Measurements from ENCODE around the gene MAD2L1BP. TPM values are rescaled to one million over a fixed set of nuclear protein-coding genes. Genes with fewer than 3 reads are reported as not detected.

MAD2L1BP gene
- total RNA-seq, 1 donor from 2014 or later, result 19.2 TPM

DNA sequence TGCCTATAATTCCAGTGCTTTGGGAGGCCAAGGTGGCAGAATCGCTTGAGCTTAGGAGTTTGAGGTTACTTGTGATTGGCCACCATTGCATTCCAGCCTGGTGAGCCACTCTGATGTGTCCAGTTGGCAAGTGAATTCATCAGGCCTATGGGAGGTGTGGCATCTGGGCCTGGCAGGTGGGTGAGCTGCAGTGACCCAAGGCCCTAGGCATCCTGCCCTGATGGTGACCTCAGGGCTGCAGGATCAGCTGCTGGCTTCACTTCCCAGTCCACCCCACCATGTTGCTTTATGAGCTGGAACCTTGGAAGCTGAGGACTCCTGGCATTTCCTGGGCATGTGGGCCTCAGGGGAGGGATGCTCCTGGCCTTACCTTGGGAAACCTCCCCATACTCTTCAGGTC is 29.7 kb downstream of the MAD2L1BP start:
- peaks cover 32% of the 10 kb centered on the region for H3K4me1 ChIP-seq
- no peak for ATAC-seq
- intact Hi-C loops (cut with DNase I), result no loop called here

DNA sequence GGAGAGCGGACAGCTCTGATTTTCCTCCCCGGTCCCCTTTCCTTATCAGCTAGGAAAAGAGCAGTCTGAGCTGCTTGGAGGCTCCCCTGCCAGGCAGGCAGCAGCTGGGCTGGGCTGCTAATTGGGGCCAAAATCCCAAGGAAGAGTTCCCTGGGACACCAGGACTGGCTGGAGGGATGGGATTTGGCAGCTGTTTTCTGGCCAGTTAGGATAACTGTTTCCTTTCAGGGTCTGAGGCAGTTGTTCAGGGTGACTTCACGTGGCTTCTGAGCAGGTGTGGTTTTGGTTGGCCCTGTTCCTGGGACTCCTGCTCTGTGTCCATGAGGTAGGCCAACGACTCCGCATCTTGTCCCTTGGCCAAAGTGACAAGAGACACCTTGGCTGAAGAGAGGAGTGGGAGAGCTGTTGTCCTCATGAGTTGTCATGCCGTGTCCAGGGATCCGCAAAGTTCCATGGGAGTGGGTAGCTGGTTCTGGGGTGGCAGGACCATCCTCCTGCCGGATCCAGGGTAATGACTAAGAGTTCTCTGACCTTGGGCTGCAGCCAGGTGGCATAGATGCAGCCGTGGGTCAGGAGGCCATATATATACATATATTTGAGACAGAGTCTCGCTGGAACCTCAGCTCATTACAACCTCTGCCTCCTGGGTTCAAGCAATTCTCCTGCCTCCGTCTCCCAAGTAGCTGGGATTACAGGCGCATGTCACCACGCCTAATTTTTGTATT is 30.7 kb downstream of the MAD2L1BP start:
- Histone ChIP-seq H3K27me3 (ENCODE audit: low read depth) (no peaks in the 10 kb centered on the region), H3K36me3 (peaks cover 12% of the 10 kb centered on the region), H3K27ac (no peak overlapping the region), H3K4me3 (no peak overlapping the region), H3K9me3 (no peaks in the 10 kb centered on the region), H3K4me1 (peaks cover 32% of the 10 kb centered on the region)
- intact Hi-C loops (cut with DNase I), result no loop called here
- TF ChIP-seq, protein P1, sequence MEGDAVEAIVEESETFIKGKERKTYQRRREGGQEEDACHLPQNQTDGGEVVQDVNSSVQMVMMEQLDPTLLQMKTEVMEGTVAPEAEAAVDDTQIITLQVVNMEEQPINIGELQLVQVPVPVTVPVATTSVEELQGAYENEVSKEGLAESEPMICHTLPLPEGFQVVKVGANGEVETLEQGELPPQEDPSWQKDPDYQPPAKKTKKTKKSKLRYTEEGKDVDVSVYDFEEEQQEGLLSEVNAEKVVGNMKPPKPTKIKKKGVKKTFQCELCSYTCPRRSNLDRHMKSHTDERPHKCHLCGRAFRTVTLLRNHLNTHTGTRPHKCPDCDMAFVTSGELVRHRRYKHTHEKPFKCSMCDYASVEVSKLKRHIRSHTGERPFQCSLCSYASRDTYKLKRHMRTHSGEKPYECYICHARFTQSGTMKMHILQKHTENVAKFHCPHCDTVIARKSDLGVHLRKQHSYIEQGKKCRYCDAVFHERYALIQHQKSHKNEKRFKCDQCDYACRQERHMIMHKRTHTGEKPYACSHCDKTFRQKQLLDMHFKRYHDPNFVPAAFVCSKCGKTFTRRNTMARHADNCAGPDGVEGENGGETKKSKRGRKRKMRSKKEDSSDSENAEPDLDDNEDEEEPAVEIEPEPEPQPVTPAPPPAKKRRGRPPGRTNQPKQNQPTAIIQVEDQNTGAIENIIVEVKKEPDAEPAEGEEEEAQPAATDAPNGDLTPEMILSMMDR (IDR thresholded peaks at IDR 0.05), result no peak
- ATAC-seq, result no peak
- DNase-seq, result no peak

More for the DNA sequence above, 29.7 kb downstream of the MAD2L1BP start:
- no peaks in the 10 kb centered on the region for H3K27me3 ChIP-seq (ENCODE audit: low read depth)
- DNase-seq, result no peak
- H3K4me3 ChIP-seq, result no peak overlapping the region
- no peaks in the 10 kb centered on the region for H3K9me3 ChIP-seq
- TF ChIP-seq, protein P1 (IDR thresholded peaks at IDR 0.05), result no peak
- peaks cover 2% of the 10 kb centered on the region for H3K36me3 ChIP-seq
- H3K27ac ChIP-seq, result no peak overlapping the region

DNA sequence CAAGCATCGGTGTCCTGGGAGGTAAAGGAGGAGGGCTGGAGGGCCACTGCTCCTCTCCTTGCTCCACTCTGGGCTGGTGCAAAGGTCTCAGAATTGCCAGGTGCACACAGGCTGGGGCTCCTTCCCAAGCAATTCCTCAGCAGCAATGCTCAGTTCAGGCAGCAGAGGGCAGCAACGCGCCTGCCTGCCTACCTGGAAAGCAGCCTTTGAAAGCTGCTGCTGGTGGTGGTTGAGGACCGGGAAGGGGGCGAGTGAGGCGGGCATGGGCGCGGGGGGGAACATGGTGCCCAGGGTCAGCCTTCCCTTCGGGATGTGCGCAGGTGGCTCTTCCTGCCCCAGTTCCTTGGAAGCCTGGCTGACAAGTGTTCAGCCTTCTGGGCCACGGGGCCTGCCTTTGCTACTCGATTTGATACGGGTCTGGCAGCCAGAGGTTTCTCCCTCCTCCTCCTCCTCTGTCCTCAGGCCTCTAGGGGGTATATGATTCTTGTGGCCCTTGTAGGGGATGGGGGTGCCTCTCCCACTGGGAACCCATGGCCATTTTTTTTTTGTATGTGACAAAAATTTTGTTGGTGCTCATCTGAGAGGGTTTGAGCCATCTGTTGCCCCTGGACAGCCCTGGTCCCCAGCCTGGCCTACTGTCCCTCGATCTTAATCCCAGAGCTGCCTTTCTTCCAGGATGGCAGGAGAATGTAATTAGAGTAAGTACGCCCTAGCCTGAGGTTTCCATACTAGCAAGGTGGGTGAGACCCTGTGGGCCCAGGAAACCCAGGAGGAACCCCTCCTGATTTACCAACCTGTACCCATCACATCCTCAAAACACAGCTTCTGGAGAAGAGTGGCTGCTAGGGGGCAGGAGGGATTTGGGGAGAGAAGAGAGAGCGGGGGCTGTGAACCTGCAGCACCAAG is 31.9 kb downstream of the MAD2L1BP start:
- H3K4me1 ChIP-seq, result peaks cover 40% of the 10 kb centered on the region
- no peaks in the 10 kb centered on the region for H3K27me3 ChIP-seq (ENCODE audit: low read depth)
- peak overlapping the region; percentile 17 for H3K4me3 ChIP-seq
- TF ChIP-seq, protein P1 (IDR thresholded peaks at IDR 0.05), result peak; percentile 94
- peaks cover 23% of the 10 kb centered on the region for H3K36me3 ChIP-seq
- intact Hi-C loops (cut with DNase I), result no loop called here
- no peaks in the 10 kb centered on the region for H3K9me3 ChIP-seq
- ATAC-seq, result peak; percentile 86 to 87
- DNase-seq, result peak; percentile 85
- peak overlapping the region; percentile 34 for H3K27ac ChIP-seq

DNA sequence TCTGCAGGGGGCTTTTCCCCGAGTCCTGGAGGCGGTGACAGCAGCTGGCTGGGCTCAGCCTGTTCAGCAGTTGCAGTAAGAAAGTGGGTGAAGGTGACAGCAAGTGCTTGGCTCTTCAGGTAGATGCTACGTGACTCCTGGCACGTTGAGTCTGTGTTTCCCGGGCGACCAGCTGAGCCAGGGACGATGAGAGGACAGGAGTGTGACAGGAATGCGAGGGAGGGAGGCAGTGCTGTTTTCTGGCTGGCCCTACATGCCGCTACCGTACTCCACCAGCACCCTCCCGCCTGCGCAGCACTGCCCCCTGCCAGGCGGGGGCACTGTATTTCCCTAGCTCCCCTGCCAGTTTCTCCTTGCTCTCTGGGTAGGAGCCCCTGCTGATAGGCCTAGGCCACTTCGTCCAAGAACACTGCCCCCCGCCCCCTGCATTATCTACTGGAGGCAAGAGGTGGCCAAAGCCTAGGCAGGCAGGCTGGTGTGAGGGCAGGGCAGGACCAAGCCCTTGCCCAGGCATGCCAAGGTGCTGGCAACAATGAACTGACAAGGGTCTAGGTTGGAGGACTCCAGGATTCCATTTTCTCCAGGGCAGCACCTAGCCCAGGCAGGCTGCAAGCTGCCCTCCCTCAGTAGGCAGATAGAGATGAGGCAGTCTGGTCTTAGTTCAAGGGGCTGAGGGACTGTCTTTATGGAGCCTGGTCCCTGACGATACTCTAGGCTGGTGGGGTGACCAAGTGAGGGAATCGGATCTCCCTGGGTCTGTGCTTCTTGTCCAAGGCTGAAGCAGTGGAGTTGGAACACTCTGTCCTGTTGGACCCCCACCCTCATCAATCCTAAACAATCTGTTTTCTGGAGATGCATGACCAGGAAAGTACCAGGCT is 32.8 kb downstream of the MAD2L1BP start:
- intact Hi-C loops (cut with DNase I), result no loop called here
- DNase-seq (peak; percentile 73), ATAC-seq (peak; percentile 88)

More for the DNA sequence above, 32.8 kb downstream of the MAD2L1BP start:
- Histone ChIP-seq H3K4me1 (peaks cover 46% of the 10 kb centered on the region), H3K4me3 (no peak overlapping the region), H3K27me3 (ENCODE audit: low read depth) (no peaks in the 10 kb centered on the region), H3K27ac (peak overlapping the region; percentile 34), H3K9me3 (no peaks in the 10 kb centered on the region), H3K36me3 (peaks cover 31% of the 10 kb centered on the region)
- TF ChIP-seq, protein P1 (IDR thresholded peaks at IDR 0.05), result peak; percentile 56
